NK-92 (cell line): Measurements from ENCODE around the gene MLN.
"Not testable (repeated sequence)": the region's sequence is repeated elsewhere in the genome, so short reads cannot be mapped to it uniquely, and the experiment has no call there.

ENCODE experiments used
- DNase-seq: peaks from one replicate; lab custom pipeline; 2025; ENCODE audit not compliant: unreplicated experiment; lab: John Stamatoyannopoulos, UW

Gene MLN

DNA sequence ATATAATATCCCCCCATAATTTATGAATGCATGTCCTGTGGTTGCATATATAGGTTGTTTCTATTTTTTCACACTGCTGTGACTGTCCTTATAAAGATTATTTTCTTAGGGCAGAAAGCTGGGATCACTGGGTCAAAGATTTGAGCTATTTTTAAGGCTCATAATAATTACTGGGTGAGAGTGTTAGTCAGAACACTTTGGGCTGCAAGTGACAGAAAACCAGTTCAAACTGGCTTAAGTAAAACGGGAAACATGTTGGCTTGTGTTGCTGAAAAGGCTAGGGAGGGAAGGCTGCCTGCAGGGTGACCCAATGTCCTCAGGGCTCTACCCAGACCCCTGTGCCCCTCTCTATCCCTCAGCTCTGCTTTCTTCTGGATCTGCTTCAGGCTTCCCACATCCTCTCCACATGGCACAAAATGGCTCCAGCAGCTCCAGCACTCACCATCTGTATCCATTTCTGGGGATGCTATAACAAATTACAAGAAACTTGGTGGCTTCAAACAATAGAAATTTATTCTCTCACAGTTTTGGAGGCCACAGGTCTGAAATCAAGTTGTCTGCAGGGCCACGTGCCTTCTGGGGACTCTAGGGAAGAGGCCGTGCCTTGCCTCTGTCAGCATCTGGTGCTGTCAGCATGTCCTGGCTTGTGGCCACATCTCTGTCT lies 33.1 kb upstream of the MLN start:
- no peak for DNase-seq

DNA sequence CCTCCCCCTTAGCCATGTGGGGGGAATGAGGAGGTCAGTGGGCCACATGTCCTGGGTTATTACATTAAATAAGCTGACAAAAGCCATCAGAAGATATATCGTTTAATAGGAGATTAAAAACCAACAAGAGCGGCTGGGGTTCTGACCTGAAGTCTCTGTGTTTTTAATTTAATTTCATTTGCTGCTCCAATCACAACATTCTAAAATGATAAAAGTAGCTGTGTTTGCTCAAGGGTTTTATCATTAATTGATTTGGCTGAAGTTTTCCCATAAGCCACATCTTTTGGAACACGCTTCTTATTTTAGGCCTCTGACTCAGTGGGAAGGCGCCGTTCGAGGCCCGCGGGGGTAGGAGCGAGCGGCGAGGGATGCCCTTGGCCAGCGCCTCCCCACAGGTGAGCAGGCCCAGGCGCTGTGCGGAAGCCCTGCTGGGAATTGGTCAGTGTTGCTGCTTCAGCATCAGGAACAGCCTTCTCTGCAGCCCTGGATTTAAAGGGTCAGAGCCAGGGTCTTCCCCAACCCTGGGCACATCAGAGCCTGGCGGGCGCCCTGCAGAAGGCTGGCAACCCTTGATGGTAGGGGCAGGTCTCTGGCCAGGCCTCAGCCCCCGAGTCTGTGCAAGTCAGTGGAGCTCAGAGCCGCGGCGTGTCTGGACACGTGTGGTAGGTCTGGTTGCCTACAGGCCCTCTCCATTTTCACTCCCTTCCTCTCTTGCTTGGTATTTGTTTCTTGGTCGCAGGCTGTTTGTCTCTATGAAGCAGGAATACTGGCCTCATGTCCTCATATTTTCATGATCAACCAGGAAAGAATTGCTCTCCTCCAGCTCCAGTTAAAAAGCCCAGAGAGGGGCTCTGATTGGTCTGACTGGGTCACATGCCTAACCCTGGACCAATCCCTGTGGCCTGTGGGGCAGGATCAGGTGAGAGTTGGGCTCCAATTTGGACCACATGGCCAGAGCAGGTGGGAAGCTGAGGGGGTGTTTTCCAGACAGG lies 30.9 kb upstream of the MLN start:
- no peak for DNase-seq

DNA sequence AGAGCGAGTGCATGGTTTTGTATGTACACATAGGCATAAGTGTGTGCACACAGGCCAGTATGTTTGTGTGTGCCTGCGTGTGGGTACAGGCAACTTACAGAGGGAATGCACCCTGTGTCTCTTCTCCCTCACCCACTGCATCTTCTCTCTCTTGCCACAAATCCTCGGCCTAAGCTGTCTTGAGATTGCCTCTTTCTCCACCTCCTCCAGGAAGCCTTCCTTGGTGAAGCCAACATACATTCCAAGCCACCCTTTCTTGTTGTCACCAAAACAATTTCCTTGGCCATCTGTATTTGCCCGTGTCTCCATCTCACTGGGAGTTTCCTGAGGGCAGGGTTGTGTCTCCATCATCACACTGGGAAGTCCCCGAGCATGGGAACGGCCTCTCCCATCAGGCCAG lies 29.8 kb upstream of the MLN start:
- no peak for DNase-seq

DNA sequence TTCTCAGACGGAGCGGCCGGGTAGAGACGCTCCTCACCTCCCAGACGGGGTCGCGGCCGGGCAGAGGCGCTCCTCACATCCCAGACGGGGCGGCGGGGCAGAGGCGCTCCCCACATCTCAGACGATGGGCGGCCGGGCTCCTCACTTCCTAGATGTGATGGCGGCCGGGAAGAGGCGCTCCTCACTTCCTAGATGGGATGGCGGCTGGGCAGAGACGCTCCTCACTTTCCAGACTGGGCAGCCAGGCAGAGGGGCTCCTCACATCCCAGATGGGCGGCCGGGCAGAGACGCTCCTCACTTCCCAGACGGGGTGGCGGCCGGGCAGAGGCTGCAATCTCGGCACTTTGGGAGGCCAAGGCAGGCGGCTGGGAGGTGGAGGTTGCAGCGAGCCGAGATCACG lies 29.0 kb upstream of the MLN start:
- DNase-seq = not testable (repeated sequence)

DNA sequence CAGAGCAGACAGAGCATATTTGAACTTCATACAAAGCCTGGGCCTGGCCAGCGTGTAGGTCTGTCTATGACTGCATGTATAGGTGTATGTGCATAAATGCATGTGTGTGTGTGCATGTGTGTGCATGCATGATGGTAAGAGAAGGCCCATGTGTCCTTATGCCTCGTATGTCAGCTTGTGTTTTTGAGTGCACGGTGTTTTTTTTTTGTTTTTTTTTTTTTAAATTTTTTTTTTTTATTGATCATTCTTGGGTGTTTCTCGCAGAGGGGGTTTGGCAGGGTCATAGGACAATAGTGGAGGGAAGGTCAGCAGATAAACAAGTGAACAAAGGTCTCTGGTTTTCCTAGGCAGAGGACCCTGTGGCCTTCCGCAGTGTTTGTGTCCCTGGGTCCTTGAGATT lies 27.9 kb upstream of the MLN start:
- DNase-seq = not testable (repeated sequence)

DNA sequence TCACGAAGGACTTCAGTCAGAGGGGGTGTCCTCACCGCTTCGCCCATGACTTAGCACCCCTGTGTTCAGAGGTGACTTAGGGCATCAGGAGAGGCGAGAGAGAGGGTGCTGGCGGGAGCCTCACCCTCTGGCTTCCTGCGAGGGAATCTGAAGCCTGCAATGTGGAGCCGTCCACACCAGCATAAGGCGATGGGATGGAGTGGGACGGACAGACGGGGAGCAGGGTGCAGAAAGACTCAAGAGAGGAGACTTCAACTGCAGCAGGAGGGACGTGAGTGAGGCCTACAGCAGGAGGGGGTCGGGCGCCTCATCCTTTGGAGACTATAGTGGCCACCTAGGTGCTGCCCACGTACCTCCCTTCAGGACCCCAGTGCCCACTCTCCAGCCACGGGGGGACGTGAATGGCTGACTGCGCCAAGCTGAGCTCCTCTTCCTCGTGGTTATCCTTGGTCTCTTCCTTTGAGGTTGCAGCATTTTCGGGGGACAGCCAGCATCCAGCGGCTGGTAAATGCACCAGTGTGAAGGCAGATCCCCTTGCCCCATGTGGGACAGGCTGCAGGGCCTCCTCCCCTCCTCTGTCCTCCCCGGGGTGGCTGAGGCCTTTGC lies 26.9 kb upstream of the MLN start:
- no peak for DNase-seq

DNA sequence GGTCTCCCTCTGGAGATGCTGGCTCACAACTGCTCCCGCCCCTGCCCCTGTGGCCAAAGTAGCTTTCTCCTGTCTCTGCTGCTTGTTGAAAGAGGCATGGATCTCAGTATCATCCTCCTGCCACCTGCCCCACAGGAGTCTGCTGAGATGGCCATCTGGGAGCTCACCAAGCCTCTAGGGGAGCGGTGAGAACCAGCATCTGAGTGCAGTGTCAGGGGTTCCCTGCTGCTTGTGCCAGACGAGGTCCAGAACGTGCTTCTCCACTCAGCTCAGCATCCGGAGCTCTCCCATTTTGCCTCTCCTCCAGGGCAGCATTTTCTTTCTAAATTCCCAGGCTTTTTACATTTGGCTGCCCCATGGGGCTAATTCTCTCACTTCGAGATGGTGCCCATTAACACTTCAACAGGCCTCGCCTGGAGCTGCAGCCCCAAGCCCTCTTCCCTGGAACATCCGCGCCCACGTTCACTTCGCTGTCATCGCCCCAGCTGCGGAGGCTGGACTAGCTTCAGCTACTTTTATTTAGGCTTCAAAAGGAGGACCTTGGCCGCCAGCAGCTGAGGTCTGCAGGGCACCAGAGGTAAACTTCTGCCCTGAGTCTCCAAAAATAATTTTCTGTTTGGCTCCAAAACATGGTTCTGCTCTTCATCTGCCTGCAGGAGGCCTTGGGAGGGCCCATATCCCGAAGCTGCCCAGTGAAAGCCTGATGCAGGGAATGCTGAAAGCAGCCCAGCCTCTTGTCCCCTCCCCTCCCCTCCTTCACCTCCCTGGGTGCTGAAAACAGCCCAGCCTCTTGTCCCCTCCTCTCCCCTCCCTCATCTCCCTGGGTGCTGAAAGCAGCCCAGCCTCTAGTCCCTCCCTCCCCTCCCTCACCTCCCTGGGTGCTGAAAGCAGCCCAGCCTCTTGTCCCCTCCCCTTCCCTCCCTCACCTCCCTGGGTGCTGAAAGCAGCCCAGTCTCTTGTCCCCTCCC lies 25.2 kb upstream of the MLN start:
- no peak for DNase-seq

DNA sequence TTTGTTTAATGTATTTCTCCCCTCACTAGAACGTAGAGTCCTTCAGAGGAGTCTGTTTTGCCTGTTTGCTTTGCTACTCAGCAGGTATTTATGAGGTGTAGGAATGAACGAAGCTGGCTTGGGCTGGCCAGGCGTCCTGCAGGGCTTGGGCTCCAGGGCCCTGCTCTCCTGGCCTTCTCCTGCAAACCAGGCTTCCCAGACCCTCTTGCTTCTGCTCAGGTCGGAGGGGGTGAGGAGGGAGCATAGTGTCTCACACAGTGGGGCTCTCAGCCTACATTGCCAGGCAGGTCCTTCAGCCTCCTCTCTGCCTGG lies 24.6 kb upstream of the MLN start:
- no peak for DNase-seq

DNA sequence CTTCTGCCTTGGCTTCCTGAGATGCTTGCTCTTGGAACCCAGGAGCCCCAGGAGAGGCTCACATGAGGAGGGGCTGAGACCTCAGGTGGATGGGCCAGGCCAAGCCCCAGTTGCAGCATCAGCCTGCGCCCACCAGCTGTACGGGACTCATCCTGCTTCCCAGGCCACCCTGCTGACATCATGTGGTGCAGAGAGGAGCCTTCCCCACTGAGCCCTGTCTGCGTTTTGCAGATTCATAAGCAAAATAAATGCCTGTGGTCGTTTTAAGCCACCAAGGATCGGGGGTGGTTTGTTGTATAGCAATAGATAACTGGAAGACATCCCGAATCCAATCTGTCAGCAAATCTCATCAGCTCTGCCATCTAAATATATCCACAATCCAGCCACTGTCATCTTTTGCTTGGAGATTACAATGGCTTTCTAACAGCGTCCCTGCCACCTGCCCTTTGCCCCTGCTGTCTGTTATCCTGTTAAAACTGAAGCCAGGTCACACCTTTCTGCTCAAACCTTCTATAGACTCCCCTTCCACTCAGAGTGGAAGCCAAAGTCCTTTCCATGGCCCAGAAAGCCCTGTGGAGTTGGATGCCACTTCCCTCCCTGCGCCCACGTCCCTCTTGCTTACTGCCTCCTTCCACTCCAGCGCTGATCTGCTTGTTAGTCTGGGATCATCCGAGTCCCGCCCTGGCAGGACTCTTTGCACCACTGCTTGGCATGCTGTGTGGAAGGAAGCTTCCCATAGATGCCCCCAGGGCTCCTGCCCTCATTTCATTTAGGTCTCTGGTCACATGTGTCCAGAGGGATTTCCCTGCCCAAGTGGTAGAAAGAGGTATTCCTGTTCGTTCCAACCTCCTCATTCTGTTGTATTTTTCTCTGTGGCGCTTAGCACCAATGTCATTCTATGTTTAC lies 24.0 kb upstream of the MLN start:
- DNase-seq = no peak

DNA sequence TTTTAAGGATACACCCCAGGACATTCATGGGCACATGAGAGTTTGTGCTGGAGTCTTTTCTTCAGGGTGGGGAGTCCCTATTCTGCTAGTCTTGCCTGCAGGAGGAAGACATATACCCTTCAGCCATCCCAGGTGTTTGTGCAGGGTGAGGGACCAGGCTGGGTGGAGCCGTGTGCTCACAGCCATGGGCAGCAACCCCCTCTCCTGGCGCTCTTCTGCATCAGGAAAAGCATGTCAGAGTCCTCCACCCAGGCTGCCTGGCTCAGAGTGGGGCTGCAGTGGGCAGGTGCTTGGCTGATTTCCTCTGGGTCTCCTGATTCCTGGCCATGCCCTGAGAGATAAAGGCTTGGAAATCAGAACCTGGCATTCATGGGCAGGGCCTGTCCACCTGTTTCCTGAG lies 22.7 kb upstream of the MLN start:
- no peak for DNase-seq

DNA sequence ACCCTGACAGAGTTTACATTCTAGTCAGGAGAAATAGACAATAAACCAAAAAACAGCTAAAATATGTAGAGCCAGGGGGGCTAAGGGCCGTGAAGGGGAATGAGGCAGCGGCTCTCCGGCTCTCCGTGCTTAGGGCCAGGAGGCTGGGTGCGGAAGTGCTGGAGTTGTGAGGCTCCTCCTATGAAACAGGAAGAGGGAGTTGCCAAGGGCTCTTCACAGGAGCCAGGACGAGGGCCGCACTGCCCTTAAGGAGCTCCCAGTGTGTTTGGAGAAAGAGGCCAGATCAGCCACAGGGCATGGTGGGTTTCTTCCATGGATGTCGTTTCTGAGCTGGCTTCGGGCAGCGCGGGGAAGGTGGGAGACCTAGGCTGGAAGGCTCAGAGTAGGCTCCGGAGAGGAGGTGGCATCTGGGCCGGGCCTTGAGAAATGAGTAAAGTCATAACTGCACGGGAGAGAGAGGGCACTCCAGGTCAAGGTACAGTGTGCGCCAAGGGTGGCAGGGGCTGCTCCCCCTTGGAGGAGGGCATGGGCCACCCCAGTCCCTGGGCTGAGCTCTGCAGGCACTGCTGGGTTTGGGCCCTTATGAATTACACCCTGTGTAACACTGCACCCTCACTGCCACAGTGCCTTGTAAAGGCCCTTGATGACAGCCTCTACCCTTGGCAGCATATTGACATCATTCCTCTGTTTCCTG lies 20.8 kb upstream of the MLN start:
- no peak for DNase-seq

DNA sequence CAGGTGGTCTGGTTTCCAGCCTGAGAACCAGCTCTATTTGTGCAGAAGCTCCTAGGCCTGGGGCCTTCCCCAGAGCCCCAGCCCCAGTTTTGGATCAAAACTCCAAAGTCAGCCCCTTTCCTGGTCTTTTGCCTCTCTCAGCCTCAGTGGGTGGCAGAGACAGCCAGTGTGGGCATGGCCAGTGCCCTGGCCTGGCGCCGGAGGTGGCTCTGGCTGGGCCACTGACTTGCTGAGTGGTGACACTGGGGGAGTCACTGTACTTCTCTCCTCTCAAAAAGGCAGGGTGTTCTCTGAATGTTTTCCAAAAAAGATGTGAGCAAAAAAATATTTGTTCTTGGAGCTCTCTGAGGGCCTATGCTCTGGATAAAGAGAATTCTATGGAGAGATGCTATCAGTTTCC lies 20.0 kb upstream of the MLN start:
- no peak for DNase-seq

DNA sequence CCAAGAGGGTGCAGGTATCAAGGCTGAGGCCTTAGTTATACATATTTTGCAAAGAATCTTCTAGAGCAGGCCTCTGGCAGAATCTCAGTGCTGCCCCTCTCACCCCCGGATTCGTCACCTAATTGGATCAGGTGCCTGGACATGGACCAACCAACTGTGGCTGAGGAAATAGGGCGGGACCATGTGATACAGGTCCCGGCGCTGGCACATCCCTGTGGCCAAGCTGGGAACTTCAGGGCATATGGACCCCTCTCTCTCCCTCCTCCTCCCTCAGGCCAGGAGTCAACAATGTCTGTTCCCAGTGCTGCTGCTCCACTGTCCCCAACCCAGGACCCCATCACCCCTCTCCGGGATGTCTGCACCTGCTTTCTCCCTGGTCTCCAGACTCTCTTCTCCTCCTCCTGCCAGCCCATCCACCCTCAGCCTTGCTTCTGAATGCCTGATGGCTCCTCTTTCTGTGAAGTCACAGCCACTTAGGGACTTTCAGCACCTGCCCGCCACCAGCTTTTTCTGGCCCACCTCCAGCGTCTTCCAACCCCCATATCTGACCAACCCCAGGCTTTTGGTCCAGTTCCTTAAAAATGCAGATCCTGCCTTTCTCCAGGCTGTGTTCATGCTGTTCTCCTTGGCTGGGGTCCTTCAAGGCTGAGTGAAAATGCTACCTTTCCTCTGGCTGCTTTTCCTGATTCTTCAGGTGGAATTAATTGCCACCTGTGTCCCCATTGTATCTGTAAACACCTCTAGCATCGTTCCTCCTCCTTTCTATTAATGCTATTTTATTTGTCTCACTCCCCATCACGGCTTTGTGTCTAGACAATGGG lies 19.0 kb upstream of the MLN start:
- no peak for DNase-seq

DNA sequence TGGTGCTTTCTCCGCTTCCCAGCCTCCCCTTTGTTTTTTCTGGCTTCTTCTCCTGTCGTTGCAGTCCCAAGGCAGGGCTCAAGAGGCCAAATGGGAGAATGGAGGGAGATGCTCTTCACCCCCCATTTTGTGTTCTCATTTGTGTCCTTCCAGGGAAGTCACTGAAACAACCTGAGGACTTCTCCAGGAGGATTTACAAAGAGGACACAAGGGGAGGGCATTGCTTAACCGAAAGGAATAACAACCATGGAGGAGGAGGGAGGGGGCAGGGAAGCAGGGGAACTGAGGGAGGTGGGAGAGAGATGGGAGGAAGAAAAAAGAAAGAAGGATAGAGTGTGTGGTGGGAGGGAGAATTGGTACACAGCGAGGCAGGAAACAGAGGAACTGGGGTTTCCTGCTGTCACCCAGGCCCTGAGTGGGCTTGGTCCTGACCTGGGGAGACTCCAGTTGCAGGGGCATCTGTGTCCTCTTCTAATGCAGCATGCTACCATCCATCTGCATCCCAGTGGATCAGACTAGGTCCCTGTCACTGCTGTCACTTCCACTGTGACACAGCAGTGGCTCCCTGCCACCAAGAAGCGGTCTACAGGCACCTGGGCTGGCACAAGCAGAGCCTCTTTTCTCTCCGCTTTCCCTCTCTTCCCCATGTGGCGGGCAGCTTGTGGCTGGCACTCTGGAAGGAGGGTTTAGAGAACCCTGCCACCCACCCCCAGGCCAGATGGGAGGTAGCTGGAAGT lies 17.1 kb upstream of the MLN start:
- no peak for DNase-seq

DNA sequence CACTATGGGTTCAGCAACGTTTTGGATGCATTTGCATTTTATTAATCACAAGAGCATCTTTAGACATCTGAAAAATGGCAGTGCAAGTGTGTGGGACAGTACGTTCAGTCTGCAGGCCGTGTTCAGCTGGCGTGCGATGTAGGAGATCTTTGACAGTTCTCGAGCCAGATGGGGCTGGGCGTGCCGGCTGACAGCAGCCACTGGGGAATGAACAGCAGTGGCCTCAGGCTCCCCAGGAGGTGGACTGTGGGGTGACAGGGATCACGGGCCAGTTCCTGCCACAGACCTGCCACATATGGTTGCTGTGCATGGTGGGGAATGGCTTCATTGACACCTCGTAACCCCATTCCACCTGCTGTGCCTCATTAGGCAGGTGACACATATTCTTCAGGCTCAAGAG lies 16.4 kb upstream of the MLN start:
- DNase-seq = no peak

DNA sequence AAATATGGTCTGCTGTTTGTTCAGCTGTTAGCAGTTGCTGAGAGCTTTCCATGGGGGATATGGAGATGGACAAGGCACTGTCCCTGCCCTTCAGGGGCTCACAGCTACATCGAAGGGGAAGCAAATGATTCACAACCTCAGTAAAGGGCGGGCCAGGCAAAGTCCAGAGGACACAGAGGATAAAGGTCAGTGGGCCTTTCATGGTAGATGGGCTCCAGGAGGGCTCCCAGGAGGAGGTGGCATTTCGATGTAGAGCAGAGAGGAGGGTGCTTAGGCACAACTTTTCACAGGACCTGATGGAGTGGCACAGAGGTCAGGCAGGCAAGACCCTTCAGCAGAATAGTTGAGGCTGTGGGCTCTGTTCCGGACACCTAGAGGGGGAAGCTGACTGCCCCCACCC lies 15.2 kb upstream of the MLN start:
- DNase-seq = no peak

DNA sequence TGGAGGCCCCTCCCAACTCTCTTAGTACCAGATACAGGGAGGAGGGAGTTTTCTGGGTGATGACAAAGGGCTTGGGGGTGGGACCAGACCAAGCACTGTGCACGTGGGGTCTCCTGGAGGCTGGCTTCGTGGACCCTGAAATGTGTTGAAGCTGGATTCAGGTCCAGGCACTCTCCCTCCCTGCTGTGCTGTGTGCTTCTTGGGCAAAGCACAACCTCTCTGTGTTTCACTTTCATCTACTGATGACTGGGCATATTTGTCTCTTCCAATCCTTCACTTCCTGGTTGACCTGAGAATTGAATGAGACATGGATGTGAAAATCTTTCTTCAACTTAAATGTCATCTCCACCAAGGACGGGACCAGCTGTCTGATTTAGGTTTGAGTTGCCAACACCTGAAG lies 14.5 kb upstream of the MLN start:
- DNase-seq = no peak

DNA sequence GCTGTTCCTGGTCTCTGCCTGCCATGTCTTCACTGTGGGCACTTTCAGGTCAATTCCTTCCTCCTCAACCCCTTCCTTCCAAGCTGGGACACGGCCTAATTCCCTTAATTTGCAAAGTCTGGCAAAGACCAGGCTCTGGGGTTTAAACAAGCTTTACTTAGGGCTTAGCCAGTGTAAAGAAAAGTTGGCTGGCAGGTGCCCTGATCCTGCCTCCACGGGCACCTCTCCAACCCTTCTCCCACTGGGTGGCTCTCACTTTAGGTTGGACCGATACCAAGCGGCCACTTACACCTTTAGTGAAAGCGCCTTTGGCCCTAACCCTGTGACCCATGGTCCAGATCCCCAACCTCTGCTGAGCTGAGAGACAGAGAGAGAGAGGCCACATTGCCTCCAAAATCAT lies 13.7 kb upstream of the MLN start:
- no peak for DNase-seq
